Activated naive CD4-positive, alpha-beta T cell treated with anti-CD3 and anti-CD28 coated beads, Interleukin-2, amount 50 U/mL, for 16 hours (primary cell): Measurements from ENCODE around the gene NID1.

Experiments
- DNase-seq: peaks from one replicate; pipeline ENCODE4 v3.0.0-alpha.2; 2020

NID1 gene

GRCh38 chr1:235954306-235955283 is 110.3 kb downstream of the NID1 start:
- DNase-seq: peak; percentile 15

- no peak for DNase-seq
Observed at GRCh38 chr1:235953801-235954200, 111.1 kb downstream of the NID1 start.

GRCh38 chr1:235952950-235953615 is 111.8 kb downstream of the NID1 start:
- DNase-seq: peak; percentile 34

GRCh38 chr1:235951661-235952060 is 113.2 kb downstream of the NID1 start:
- no peak for DNase-seq

GRCh38 chr1:235950318-235950717 is 114.6 kb downstream of the NID1 start:
- DNase-seq: no peak

- no peak for DNase-seq
Observed at GRCh38 chr1:235948774-235949427, 116.0 kb downstream of the NID1 start.

GRCh38 chr1:235947989-235948388 is 116.9 kb downstream of the NID1 start:
- no peak for DNase-seq

GRCh38 chr1:235946571-235946981 is 118.3 kb downstream of the NID1 start:
- no peak for DNase-seq

- no peak for DNase-seq
Observed at GRCh38 chr1:235945775-235946570, 118.9 kb downstream of the NID1 start.

- no peak for DNase-seq
Observed at GRCh38 chr1:235943581-235944114, 121.2 kb downstream of the NID1 start.

GRCh38 chr1:235942979-235943575 is 121.8 kb downstream of the NID1 start:
- no peak for DNase-seq

- no peak for DNase-seq
Observed at GRCh38 chr1:235942625-235942934, 122.3 kb downstream of the NID1 start.

- DNase-seq: no peak
Observed at GRCh38 chr1:235941876-235942624, 122.8 kb downstream of the NID1 start.

- no peak for DNase-seq
Observed at GRCh38 chr1:235940285-235940684, 124.6 kb downstream of the NID1 start.

GRCh38 chr1:235939480-235939775 is 125.5 kb downstream of the NID1 start:
- no peak for DNase-seq

- DNase-seq: no peak
Observed at GRCh38 chr1:235938709-235939479, 126.0 kb downstream of the NID1 start.

GRCh38 chr1:235937123-235937522 is 127.8 kb downstream of the NID1 start:
- DNase-seq: no peak

GRCh38 chr1:235935235-235936225 is 129.4 kb downstream of the NID1 start:
- DNase-seq: no peak

- DNase-seq: no peak
Observed at GRCh38 chr1:235933766-235934116, 131.1 kb downstream of the NID1 start.
